Activated T-cell treated with anti-CD3 and anti-CD28 coated beads, Interleukin-2, amount 50 U/mL, for 72 hours (primary cell): ENCODE measurements around the gene KHK. TPM values are rescaled to one million over a fixed set of nuclear protein-coding genes. Genes with fewer than 3 reads are reported as not detected.
A peak's percentile ranks its signal among the peaks of the same experiment; 100 is the strongest.

Experiments used
- ATAC-seq, 2 donors: fragments of 150-1000 bp; cut with Tn5 transposase; replicated peaks in 1 of 2; 2 replicates each; pipeline ENCODE4 v1.10.0; 2021; ENCODE audit warnings: moderate library complexity in 2 of 2, mild to moderate bottlenecking in 1 of 2
- DNase-seq, 2 donors: peaks; one replicate each; pipeline ENCODE4 v3.0.0; 2021 to 2022; ENCODE audit warnings: mixed read lengths in 1 of 2
- H3K27ac Mint-ChIP-seq: one replicate; pipeline ENCODE4 v1.8.0; 2022; ENCODE audit warnings: mild to moderate bottlenecking, moderate library complexity, mixed read lengths
- H3K27me3 Mint-ChIP-seq: one replicate; pipeline ENCODE4 v1.8.0; 2022; ENCODE audit warnings: low read depth, mixed read lengths
- H3K36me3 Mint-ChIP-seq, 2 donors: one replicate each; pipeline ENCODE4 v1.8.0; 2022; ENCODE audit warnings: mixed read lengths in 2 of 2, mild to moderate bottlenecking in 1 of 2; ENCODE audit not compliant: insufficient read depth in 2 of 2
- H3K4me1 Mint-ChIP-seq: one replicate; pipeline ENCODE4 v1.8.0; 2022; ENCODE audit warnings: low read depth, mixed read lengths
- H3K4me3 Mint-ChIP-seq, 2 donors: one replicate each; pipeline ENCODE4 v1.8.0; 2022; ENCODE audit warnings: mild to moderate bottlenecking in 2 of 2, mixed read lengths in 2 of 2, moderate library complexity in 2 of 2
- H3K9me3 Mint-ChIP-seq, 2 donors: one replicate each; pipeline ENCODE4 v1.8.0; 2022; ENCODE audit warnings: mixed read lengths in 2 of 2
- total RNA-seq, 2 donors: library from RNA; stranded (reverse); gene quantifications; one replicate each; pipeline ENCODE4 v1.2.3, GENCODE V29; 2022

Gene KHK
- total RNA-seq, result 10 to 100 TPM; 11.9 to 12.9 TPM

DNA sequence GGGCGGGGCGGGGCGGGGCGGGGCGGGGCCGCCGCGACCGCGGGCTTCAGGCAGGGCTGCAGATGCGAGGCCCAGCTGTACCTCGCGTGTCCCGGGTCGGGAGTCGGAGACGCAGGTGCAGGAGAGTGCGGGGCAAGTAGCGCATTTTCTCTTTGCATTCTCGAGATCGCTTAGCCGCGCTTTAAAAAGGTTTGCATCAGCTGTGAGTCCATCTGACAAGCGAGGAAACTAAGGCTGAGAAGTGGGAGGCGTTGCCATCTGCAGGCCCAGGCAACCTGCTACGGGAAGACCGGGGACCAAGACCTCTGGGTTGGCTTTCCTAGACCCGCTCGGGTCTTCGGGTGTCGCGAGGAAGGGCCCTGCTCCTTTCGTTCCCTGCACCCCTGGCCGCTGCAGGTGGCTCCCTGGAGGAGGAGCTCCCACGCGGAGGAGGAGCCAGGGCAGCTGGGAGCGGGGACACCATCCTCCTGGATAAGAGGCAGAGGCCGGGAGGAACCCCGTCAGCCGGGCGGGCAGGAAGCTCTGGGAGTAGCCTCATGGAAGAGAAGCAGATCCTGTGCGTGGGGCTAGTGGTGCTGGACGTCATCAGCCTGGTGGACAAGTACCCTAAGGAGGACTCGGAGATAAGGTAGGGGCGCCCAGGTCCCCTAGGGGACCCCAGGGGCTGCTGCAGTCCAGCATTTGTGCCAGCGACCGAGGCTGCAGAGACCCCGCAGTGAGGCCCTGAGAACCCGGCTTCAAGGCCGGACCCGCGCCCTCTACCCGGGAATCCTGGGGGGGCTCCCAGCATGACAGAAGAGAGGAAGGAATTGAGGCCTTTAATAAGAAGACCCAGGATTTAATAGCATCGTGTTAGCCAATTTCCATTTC, at the start of gene KHK:
Gene KHK (plus strand): TSS at position 49 of the 870 bp plus-strand sequence. CDS start 488 bp downstream, at position 537.
- DNase-seq (peak; percentile 20 to 29), ATAC-seq (peak; percentile 2 to 5)
- no peaks in the 10 kb centered on the region for H3K9me3 Mint-ChIP-seq
- no peaks in the 10 kb centered on the region for H3K27me3 Mint-ChIP-seq
- no peak within 1 kb of the TSS for H3K27ac Mint-ChIP-seq
- peak within 1 kb of the TSS; percentile 95 to 96 for H3K4me3 Mint-ChIP-seq
- no peaks in the 10 kb centered on the region for H3K36me3 Mint-ChIP-seq
- H3K4me1 Mint-ChIP-seq, result peaks cover 41% of the 10 kb centered on the region

DNA sequence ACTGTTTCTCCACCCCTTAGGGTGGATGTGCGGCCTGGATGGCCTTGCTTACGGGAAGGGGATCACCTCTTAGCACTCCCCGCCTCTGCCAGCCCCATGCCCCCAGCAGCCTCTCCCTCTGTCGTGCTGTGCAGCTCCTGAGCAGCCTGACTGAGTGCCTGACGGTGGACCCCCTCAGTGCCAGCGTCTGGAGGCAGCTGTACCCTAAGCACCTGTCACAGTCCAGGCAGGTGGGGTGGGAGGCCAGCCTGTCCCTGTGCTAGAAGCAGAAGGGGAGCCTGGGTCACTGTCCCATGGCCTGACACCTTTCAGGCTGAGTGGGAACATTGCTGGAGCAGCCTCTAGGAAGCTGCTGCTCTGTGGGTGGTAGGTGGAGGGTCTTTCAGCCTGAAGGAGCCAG, 48.6 kb upstream of the KHK start:
- ATAC-seq (no peak), DNase-seq (no peak)
- no peak overlapping the region for H3K27ac Mint-ChIP-seq
- H3K27me3 Mint-ChIP-seq, result no peaks in the 10 kb centered on the region
- peaks cover 39% of the 10 kb centered on the region for H3K4me1 Mint-ChIP-seq
- H3K36me3 Mint-ChIP-seq, result peaks cover 9 to 24% of the 10 kb centered on the region in 2 donors
- H3K4me3 Mint-ChIP-seq, result no peak overlapping the region
- no peaks in the 10 kb centered on the region for H3K9me3 Mint-ChIP-seq

DNA sequence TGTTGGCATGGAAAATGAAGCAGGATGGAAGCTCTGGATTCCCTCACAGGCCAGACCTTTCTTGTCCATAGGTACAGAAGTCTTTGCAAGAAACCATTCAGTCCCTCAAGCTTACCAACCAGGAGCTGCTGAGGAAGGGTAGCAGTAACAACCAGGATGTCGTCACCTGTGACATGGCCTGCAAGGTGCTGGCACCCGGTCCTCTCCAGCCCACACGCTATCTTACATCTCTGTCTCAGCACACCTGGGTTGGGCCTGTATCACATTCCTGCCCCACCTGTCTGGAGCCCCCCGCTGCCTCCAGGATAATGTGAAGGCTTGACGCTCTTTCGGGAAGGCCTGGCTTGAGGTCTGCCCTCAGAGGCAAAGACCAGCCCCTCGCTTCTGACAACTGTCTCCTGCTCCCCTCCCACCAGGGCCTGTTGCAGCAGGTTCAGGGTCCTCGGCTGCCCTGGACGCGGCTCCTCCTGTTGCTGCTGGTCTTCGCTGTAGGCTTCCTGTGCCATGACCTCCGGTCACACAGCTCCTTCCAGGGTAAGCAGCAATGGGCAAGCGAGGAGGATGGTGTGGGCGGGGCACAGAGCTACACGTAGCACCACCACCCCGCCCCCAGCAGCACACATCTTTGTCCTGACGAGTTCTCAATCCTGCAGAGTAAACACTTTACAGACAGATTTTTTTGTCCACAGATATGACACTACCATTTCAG, 47.8 kb upstream of the KHK start:
- H3K4me3 Mint-ChIP-seq, result no peak overlapping the region
- peaks cover 9 to 20% of the 10 kb centered on the region in 2 donors for H3K36me3 Mint-ChIP-seq
- H3K27ac Mint-ChIP-seq, result no peak overlapping the region
- no peak for ATAC-seq
- DNase-seq, result no peak
- H3K4me1 Mint-ChIP-seq, result peaks cover 32% of the 10 kb centered on the region
- no peaks in the 10 kb centered on the region for H3K9me3 Mint-ChIP-seq
- H3K27me3 Mint-ChIP-seq, result no peaks in the 10 kb centered on the region

DNA sequence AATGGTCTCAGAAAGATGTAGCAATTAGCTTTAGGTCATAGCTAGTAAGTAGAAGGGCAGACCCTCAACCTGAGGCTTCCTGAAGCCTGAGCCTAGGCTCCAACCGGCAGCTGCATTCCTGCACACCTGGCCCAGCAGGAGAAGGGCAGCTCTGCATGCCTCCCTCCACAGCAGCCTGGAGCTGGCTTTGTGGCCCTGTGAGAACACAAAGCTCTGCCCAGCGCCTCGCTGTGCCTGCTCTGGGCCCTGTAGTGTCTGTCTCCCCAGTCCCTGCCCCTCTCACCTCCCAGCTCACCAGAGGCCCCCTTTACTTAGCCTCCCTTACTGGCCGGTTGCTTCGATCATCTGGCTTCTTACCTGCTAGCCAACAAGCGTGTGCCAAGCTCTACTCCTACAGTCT, 47.1 kb upstream of the KHK start:
- H3K27ac Mint-ChIP-seq, result no peak overlapping the region
- peaks cover 26% of the 10 kb centered on the region for H3K4me1 Mint-ChIP-seq
- DNase-seq (no peak), ATAC-seq (no peak)
- H3K9me3 Mint-ChIP-seq, result no peaks in the 10 kb centered on the region
- H3K27me3 Mint-ChIP-seq, result no peaks in the 10 kb centered on the region
- H3K36me3 Mint-ChIP-seq, result peaks cover 7 to 17% of the 10 kb centered on the region in 2 donors
- no peak overlapping the region for H3K4me3 Mint-ChIP-seq

DNA sequence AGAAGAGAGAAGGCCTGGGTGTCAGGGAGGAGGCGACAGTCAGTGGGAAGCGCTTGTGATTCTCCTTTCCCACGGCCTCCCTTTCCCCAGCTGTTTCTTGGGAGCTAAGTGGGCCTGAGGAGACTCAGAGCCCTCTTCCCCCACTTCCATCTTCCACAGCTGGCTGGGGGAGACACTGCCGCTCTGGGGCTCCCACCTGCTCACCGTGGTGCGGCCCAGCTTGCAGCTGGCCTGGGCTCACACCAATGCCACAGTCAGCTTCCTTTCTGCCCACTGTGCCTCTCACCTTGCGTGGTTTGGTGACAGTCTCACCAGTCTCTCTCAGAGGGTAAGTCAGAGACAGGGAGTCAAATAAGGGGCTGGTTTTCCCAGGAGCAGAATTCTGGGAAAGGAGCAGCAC, 46.7 kb upstream of the KHK start:
- H3K4me3 Mint-ChIP-seq, result no peak overlapping the region
- DNase-seq, result no peak
- ATAC-seq, result no peak
- H3K4me1 Mint-ChIP-seq, result peaks cover 21% of the 10 kb centered on the region
- H3K36me3 Mint-ChIP-seq, result peaks cover 7 to 21% of the 10 kb centered on the region in 2 donors
- H3K9me3 Mint-ChIP-seq, result no peaks in the 10 kb centered on the region
- no peak overlapping the region for H3K27ac Mint-ChIP-seq
- H3K27me3 Mint-ChIP-seq, result no peaks in the 10 kb centered on the region

DNA sequence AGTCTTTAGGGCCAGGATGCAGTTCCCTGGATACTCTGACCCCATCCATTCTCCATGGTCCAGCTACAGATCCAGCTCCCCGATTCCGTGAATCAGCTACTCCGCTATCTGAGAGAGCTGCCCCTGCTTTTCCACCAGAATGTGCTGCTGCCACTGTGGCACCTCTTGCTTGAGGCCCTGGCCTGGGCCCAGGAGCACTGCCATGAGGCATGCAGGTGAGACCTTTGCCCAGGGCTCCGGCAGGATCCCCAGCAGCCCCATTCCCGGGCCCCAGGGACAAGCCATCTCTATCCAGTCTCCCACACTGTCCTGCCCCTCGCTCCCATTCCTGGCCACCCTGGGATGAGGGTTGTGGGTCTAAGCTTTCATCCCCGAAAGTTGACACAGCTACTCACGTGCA, 46.3 kb upstream of the KHK start:
- ATAC-seq, result no peak
- Mint-ChIP-seq H3K4me3 (no peak overlapping the region), H3K36me3 (peaks cover 7 to 21% of the 10 kb centered on the region in 2 donors), H3K4me1 (peaks cover 17% of the 10 kb centered on the region), H3K27ac (no peak overlapping the region), H3K27me3 (no peaks in the 10 kb centered on the region), H3K9me3 (no peaks in the 10 kb centered on the region)
- DNase-seq, result no peak

DNA sequence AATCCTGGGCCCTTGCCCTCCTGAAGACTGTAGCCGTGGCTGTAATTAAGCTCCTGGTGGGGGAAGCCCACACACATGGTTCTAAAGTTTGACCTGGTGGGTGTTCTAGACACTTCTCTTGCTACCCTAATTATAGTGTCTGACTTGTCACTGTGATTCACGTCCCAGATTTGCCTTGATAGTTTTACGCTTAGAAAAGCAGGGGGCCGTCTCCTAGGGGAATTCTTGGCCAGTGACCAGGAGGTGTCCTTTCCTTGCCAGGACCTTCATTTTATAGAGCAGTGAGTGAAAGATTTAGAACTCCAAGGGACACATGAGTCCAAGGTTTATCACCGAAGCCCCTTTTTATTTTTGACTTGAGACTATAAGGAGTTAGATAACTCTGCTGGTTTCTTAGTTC, 44.8 kb upstream of the KHK start:
- no peak overlapping the region for H3K27ac Mint-ChIP-seq
- peaks cover 12% of the 10 kb centered on the region for H3K4me1 Mint-ChIP-seq
- no peaks in the 10 kb centered on the region for H3K9me3 Mint-ChIP-seq
- ATAC-seq (no peak), DNase-seq (no peak)
- H3K4me3 Mint-ChIP-seq, result peak overlapping the region in 1 of 2 donors; percentile 13
- H3K27me3 Mint-ChIP-seq, result no peaks in the 10 kb centered on the region
- H3K36me3 Mint-ChIP-seq, result peaks cover 4 to 18% of the 10 kb centered on the region in 2 donors

DNA sequence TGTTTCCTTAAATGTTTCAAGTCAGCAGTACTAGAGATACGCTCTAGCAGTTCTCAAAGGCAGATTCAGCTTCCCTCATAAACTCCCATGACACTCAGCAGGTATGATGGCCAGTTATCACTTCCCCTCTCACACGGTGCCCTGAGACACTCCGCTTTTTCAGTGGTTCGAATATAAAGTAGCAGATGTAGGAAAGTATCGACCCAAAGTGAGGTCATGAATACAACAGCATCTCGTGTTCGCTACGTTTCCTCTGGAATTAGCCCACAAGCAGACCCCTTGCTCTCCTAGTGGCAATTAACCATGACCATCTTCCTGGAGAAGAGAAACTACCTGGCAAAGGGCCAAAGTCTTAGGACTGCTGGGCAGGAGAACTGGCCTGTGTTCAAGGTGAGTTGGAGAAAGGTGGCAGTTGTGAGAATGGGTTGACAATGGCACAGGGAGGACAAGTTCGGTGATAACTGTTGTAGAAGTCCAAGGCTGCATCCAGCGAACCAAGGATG, 44.4 kb upstream of the KHK start:
- ATAC-seq (no peak), DNase-seq (no peak)
- no peaks in the 10 kb centered on the region for H3K9me3 Mint-ChIP-seq
- H3K27ac Mint-ChIP-seq, result no peak overlapping the region
- no peaks in the 10 kb centered on the region for H3K27me3 Mint-ChIP-seq
- H3K4me3 Mint-ChIP-seq, result no peak overlapping the region
- peaks cover 4 to 18% of the 10 kb centered on the region in 2 donors for H3K36me3 Mint-ChIP-seq
- H3K4me1 Mint-ChIP-seq, result peaks cover 12% of the 10 kb centered on the region

DNA sequence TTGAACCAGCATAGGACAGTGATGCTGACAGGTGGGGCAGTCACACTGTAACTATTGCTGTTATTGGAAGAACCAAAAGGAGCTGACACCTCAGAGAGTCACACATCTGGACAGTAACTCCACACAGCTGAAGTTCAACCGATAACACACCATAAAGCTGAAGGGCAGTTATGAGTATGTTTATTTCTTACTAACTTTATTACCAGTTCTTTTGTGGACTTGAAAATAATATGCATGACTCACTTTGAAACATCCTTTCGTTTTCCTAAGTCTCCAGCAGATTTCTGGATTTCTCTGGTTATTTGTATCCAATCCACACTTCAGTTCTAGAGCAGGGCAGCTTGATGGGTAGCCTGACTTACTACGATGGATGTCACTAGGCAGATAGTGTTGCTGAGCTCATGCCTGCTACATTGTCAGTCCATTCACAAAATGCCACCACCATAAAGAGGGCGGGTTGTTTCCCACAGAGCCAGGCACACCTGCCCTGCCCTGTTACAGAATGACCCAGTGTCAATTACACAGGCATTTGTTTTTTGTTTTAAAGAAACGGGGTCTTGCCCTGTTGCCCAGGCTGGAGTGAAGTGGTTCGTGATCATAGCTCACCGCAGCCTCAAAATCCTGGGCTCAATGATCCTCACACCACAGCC, 43.5 kb upstream of the KHK start:
- no peak for ATAC-seq
- DNase-seq, result no peak
- Mint-ChIP-seq H3K4me3 (no peak overlapping the region), H3K4me1 (peaks cover 12% of the 10 kb centered on the region), H3K27ac (no peak overlapping the region), H3K9me3 (no peaks in the 10 kb centered on the region), H3K36me3 (peaks cover 4 to 18% of the 10 kb centered on the region in 2 donors), H3K27me3 (no peaks in the 10 kb centered on the region)

DNA sequence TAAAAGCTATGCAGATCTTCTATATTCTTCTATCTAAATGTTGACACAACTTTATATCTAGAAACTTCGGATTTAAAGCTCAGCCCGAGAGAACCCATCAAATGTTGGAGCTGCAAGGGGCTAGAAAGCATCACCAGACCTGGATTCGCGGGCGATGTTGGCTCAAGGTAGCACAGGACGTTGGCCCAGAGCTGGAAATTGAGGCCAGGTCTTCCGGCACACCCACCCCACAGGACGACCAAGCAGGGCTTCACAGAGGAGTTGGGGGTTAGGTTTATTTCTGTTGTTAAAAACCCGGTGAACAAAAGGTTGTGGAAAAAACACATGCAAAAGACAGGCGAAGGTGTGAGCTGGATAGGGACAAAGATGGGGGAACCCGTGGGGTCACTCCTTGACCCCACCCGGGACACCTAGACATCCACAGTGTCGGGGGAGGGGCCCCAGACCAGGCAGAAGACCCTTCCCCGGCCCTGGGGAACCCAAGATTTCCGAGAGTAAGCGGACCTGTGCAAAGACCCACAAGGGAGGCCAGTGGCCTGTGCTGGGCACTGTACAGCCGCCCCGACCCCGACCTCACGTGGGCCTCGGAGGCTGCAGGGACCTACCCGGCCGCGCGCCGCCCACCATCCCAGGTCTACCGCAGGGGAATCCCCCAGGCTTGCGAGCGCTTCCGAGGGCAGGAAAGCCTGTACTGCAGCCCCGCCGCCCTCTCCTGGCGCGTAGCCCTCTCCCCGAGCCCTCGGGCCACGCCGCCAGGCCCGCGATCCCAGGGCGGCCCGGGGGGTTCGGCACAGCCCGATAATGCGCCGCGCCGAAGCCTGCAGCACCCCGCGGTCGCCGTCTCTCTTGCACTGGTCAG, 36.9 kb upstream of the KHK start:
- DNase-seq, result peak; percentile 73 to 76
- H3K4me1 Mint-ChIP-seq, result peaks cover 27% of the 10 kb centered on the region
- peak; percentile 14 to 20 for ATAC-seq
- peak overlapping the region; percentile 94 to 97 for H3K4me3 Mint-ChIP-seq
- peaks cover 0 to 1% of the 10 kb centered on the region in 2 donors for H3K9me3 Mint-ChIP-seq
- peaks cover 7 to 8% of the 10 kb centered on the region in 2 donors for H3K36me3 Mint-ChIP-seq
- no peaks in the 10 kb centered on the region for H3K27me3 Mint-ChIP-seq
- H3K27ac Mint-ChIP-seq, result peak overlapping the region; percentile 100

DNA sequence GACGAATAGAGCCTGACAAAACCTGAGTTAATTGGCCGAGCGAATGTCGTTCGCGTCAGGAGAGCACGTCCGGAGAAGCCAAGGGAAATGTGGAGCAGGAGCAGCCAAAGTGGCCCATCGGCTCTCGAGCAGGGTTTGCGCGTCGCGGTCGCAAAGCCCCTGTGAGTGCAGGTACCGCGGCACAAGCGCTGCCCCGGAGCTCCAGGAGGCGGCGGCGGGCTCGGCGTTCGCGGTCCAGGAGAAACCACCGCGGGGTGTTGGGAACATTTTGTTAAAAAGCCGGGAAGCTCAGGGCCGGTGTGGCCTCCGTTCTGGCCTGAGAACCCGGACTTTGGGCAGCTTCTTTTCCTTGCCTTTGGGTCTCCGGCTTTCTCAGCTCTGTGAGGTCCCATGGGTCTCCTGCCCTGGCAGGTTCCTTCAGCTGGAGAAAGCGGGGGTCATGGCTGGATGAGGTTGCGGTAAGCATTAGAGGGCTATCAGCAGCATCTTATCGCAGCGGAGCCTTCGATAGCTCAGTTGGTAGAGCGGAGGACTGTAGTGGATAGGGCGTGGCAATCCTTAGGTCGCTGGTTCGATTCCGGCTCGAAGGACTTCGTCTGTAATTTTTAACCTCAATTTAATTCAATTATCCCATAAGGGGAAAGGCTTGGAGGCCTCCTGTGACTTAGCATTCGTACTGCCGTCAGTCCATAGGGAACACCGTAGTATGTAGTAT, 36.1 kb upstream of the KHK start:
- ATAC-seq, result peak; percentile 68 to 77
- Mint-ChIP-seq H3K4me1 (peaks cover 27% of the 10 kb centered on the region), H3K27me3 (no peaks in the 10 kb centered on the region)

More for the DNA sequence above, 36.1 kb upstream of the KHK start:
- peak; percentile 89 to 91 for DNase-seq
- H3K4me3 Mint-ChIP-seq, result peak overlapping the region; percentile 94 to 97
- H3K36me3 Mint-ChIP-seq, result peaks cover 6 to 7% of the 10 kb centered on the region in 2 donors
- H3K27ac Mint-ChIP-seq, result peak overlapping the region; percentile 100
- H3K9me3 Mint-ChIP-seq, result peaks cover 0 to 1% of the 10 kb centered on the region in 2 donors
